Stimulated activated CD8-positive, alpha-beta memory T cell treated with anti-CD3 and anti-CD28 coated beads, Interleukin-2, amount 100 ng/mL, for 1 hour (primary cell): ENCODE data around the gene SCN3A.

Source experiments
- DNase-seq, 2 donors: peaks; one replicate each; pipeline ENCODE4 v3.0.0-alpha.2; 2020; ENCODE audit warnings: low read depth in 2 of 2

The SCN3A gene

GRCh38 chr2:165191096-165191728, 12.6 kb downstream of the SCN3A start:
- DNase-seq = no peak

DNA sequence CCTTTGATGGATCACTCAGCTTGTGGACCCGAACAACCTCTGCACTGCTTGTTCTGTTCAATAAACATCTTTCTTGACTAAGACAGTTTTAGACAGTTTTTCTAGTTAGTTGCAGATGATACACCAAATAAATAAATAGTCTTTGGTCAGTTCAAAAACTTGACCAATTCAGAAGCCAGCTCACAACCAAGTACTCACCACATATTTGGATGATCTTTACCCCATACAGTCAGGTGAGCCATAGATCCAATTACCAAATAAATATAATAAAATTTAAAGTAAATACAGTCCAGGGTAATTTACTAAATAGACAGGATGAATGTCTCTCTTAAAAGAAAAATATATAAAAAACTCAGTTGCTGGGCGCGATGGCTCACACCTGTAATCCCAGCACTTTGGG, 18.2 kb downstream of the SCN3A start:
- DNase-seq = no peak

DNA sequence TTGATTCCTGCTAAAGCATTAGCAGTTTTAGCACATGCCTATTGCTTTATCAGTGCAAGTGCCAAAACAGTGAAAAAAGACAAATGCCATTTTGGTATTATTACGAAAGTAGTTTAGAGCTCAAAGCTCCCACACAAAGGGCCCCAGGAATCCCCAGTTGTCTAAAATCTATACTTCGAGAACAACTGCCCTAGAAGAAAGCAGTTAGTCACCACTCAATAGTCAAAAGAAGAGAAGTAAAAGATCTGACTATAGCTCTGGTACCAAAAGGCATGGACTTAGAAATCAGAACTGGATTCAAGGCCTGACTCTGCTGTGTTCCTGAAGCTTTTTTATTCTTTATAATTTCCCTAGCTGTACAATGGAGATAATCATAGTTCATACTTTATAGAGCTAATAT, 21.8 kb downstream of the SCN3A start:
- no peak for DNase-seq

DNA sequence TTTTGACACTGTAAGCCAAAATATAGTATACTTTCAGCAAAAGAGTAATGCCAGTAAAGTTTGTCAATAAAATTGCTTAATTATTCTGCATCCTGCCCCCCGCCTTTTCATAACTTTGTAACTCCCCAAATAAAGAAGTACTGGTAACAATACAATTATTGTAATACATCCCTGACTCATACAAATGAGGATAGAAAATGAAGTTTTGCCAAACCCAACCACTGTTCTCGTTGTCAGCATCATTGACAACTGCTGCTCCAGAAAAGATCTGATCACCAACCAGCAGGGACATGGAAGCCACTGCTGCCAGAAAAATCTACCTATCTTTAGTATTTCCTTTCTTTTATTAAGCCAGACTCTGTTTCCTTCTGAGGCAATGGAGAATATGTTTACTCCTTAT, 27.1 kb downstream of the SCN3A start:
- DNase-seq = no peak

GRCh38 chr2:165173215-165173614, 30.6 kb downstream of the SCN3A start:
- no peak for DNase-seq

GRCh38 chr2:165164201-165164600, 39.6 kb downstream of the SCN3A start:
- DNase-seq = no peak

DNA sequence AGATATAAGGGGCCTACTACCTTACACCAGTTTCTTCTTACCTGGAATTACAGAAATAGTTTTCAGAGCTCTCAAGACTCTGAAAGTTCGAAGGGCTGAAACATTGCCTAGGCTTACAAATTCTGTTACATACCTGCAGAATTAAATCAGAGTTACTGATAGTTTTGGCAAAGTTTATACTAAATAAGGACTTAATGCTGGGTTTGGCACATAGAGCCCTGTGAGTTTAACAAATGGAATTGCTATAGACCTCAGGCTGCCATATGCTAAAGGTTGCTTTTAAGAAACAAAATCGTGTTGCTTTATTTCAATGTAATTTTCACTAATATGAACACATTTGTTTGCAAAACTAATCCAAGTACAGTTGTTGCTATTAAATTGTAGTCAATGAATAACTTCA, 40.1 kb downstream of the SCN3A start:
- no peak for DNase-seq

DNA sequence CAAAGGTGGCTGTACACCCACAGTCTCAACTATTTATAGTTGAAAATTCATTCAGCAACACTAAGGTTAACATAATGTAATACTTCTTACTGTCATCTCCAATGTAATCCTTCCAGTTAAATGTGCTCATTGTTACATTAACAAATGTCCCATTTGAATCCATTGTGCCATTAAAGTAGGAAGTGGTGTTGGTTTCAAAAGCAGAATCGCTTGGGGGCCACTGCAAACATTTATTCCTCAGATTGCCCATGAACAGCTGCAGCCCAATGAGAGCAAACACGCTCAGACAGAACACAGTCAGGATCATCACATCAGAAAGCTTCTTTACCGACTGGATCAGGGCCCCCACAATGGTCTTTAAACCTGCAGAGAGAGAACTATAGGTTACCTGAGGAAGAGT, 41.4 kb downstream of the SCN3A start:
- no peak for DNase-seq

- DNase-seq = no peak
Measured at GRCh38 chr2:165161510-165161909, 42.3 kb downstream of the SCN3A start.

DNA sequence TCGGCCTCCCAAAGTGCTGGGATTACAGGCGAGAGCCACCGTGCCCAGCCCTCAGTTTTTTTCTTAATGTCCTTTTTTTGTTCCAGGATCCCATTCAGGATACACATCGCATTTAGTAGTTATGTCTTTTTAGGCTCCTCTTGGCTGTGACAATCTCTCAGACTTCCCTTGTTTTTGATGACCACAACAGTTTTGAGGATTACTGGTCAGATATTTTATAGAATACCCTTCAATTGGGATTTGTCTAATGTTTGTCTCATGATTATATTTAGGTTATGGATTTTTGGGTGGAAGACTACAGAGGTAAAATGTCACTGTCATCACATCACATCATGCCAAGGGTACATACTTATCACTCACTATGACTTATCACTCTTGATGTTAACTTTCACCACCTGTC, 46.7 kb downstream of the SCN3A start:
- no peak for DNase-seq

DNA sequence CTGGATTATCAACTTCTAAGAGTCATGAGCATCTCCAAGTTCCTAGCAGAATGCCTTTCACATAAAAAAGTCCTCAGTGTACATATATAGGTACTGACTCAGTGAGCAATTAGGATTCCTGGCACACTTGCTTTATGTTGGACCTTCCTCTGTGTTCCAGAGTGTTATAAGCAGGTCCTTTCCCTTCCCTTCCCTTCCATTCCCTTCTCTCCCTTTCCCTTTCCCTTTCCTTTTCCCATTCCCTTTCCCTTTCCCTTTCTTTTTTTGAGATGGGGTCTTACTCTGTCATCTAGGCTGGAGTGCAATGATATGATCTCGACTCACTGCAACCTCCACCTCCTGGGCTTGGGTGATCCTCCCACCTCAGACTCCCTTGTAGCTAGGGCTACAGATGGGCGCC, 48.7 kb downstream of the SCN3A start:
- no peak for DNase-seq

DNA sequence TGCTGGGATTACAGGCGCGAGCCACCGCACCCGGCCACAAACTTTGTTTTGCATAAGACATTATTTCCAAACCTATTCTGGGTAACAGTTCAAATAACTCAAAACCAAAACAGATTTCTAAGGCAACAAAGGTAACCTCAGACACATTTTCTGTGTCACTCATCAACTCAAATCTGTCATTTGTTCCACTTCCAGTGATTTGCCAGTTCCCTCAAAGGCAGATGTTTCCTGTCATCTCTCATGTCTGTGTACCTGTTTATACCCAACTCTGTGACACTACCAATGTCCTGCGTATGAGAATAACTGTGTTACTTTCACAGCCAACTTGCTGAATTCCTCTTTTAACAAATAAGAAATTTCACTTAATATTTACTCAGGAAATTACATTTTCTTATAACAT, 54.4 kb downstream of the SCN3A start:
- DNase-seq = no peak

- DNase-seq = no peak
Measured at GRCh38 chr2:165147186-165148045, 56.4 kb downstream of the SCN3A start.

- DNase-seq = no peak
Measured at GRCh38 chr2:165144315-165144714, 59.5 kb downstream of the SCN3A start.

GRCh38 chr2:165141601-165142354, 62.1 kb downstream of the SCN3A start:
- no peak for DNase-seq

DNA sequence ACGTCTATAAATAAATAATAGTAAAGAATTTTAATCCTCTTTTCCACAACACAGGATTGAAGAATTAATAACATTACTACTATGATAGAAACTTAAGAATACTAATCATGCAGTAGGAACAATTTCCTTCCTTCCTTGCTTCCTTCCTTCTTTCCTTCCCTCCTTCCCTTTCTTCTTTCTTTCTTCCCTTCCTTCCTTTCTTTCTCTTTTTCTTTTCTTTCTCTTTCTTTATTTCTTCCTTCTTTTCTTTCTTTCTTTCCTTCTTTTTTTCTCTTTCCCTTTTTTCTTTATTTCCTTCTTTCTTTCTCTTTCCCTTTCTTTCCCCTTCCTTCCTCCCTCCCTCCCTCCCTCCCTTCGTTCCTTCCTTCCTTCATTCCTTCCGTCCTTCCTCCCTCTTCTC, 77.6 kb downstream of the SCN3A start:
- no peak for DNase-seq

- no peak for DNase-seq
Measured at GRCh38 chr2:165122521-165122920, 81.3 kb downstream of the SCN3A start.

DNA sequence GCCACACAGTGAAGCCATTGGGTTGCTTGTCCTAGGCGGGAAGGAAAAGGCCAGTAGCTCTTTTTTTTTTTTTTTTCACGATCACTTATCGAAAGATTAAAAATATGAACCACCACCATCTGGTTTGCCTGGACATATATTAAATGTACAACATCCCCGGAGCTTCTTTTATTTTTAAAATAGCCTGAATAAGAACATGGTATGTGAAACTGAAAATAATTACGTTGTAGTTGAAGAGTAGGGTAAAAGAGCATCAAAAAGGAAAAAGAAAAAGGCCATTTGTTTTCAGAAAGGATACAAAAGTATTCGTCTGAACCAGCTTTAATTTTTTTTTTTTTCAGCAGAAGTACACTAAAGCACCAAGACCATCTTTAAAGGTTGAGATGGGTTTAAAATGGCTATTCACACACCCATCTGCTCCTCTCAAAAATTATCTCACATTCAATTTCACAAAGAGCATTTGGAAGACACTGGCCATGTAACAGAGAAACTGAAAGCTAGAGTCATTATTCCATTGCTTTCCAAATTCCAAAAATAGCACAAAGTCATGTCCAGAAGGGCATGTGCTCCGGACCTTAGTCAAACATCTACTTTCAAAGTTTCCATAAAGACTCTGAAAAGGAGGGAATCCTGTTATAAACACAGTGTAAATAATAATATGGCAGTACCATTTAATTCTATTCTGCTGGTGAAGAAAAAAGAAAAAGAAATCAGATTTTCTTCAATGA, 82.9 kb downstream of the SCN3A start:
- DNase-seq = no peak

DNA sequence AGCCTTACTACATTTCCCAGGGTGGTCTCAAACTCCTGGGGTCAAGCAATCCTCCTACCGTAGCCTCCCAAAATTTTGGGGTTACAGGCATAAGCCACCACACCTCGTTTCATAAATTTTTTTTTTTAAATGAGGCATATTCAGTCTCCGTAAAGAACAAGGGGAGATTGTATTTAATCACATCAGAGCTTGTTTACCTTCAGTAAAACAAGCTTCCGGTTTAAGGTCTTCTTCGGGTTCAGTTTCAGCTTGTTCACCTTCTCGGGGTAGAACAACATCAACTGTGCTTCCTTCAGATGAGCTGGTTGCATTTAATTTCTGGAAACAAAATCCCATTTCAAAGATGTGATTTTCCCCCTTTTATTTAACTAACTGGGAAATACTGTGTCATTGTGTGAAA, 88.6 kb downstream of the SCN3A start:
- DNase-seq = no peak

DNA sequence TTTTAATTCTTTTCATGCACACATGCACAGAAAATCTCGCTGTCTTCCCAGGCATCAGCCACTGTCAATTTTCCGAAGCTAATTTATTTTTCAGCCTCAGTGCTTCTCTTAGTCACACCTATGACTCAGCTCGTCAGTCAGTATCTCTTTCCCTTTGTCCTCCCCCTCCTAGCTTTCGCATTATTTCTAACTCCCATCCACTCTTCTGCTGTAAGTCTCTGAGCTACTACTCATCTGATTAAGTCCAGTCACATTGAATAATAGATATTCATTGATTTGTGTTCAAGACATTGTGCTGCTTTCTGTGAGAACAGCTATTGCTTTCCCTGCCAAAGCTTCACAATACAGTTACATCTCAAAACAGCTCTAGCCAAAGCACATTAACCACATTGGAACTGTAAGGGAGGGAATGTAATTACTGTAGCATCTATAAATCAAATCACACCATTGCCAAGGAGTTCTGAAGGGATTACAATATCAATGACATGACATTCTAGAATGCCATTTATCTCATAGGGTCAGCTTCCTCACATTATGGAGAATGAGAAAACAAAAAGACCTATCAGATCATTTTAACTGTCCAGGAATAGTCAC, 89.4 kb downstream of the SCN3A start:
- no peak for DNase-seq

- no peak for DNase-seq
Measured at GRCh38 chr2:165113414-165113813, 90.4 kb downstream of the SCN3A start.

DNA sequence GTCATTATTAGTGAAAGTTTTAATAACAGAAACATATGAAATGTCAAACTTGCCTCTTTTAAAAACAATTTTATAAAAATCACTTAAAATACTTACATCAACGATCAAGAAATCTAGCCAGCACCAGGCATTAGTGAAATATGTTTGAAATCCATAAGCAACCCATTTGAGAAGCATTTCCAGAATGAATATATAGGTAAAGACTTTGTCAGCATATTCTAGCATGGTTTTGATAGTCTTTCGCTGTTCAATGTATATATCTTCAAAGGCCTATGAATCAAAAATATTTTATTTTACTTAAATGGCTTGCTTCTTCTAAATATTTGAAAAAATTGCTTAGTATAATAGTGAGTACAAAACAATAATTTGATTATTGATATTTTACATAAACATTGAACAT, 91.1 kb downstream of the SCN3A start:
- DNase-seq = no peak
